Body of pancreas (tissue), 4 donors: Measurements from ENCODE around the gene BTG2.

ENCODE experiments used
- POLR2A ChIP-seq, 3 donors: fragments of 450-650 bp; IDR thresholded peaks; one replicate each; pipeline ENCODE4 v1.6.1; 2016; ENCODE audit warnings: antibody characterized with exemption in 3 of 3, mild to moderate bottlenecking in 2 of 3
- TF ChIP-seq, protein P1 (sequence below), 7 experiments: fragments of 450-650 bp in 4 of 7; fragments of 200-600 bp in 3 of 7; sonication (generic) in 3 of 7; IDR thresholded peaks; one replicate each; pipeline ENCODE4 v1.5.1; 2016 to 2019; ENCODE audit warnings: antibody characterized with exemption in 7 of 7

GRCh38 chr1:203302894-203303293 is 2.4 kb upstream of the BTG2 start:
- TF ChIP-seq, protein P1, sequence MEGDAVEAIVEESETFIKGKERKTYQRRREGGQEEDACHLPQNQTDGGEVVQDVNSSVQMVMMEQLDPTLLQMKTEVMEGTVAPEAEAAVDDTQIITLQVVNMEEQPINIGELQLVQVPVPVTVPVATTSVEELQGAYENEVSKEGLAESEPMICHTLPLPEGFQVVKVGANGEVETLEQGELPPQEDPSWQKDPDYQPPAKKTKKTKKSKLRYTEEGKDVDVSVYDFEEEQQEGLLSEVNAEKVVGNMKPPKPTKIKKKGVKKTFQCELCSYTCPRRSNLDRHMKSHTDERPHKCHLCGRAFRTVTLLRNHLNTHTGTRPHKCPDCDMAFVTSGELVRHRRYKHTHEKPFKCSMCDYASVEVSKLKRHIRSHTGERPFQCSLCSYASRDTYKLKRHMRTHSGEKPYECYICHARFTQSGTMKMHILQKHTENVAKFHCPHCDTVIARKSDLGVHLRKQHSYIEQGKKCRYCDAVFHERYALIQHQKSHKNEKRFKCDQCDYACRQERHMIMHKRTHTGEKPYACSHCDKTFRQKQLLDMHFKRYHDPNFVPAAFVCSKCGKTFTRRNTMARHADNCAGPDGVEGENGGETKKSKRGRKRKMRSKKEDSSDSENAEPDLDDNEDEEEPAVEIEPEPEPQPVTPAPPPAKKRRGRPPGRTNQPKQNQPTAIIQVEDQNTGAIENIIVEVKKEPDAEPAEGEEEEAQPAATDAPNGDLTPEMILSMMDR (IDR thresholded peaks at IDR 0.05), result no peak
- TF ChIP-seq POLR2A (IDR thresholded peaks at IDR 0.05), result no peak
